NCI-H2196 treated with DMSO at 0.1 percent for 48 hours (cell line): ENCODE results near the gene PNLIPRP2.

Experiments
- DNase-seq: peaks from one replicate; lab custom pipeline; 2025; ENCODE audit not compliant: unreplicated experiment; lab: John Stamatoyannopoulos, UW

PNLIPRP2 gene

GRCh38 chr10:116654816-116655215, 34.1 kb downstream of the PNLIPRP2 start:
- no peak for DNase-seq

- DNase-seq: no peak
Observed at GRCh38 chr10:116655568-116655967, 34.8 kb downstream of the PNLIPRP2 start.

GRCh38 chr10:116656044-116656443, 35.3 kb downstream of the PNLIPRP2 start:
- no peak for DNase-seq

GRCh38 chr10:116657863-116658551, 37.3 kb downstream of the PNLIPRP2 start:
- no peak for DNase-seq

- no peak for DNase-seq
Observed at GRCh38 chr10:116659049-116659670, 38.4 kb downstream of the PNLIPRP2 start.

- no peak for DNase-seq
Observed at GRCh38 chr10:116660860-116661259, 40.1 kb downstream of the PNLIPRP2 start.

- no peak for DNase-seq
Observed at GRCh38 chr10:116663342-116663741, 42.6 kb downstream of the PNLIPRP2 start.

GRCh38 chr10:116664631-116665030, 43.9 kb downstream of the PNLIPRP2 start:
- DNase-seq: no peak

- DNase-seq: no peak
Observed at GRCh38 chr10:116665541-116666125, 44.9 kb downstream of the PNLIPRP2 start.

GRCh38 chr10:116667484-116667883, 46.7 kb downstream of the PNLIPRP2 start:
- no peak for DNase-seq

- no peak for DNase-seq
Observed at GRCh38 chr10:116668018-116668417, 47.3 kb downstream of the PNLIPRP2 start.

- no peak for DNase-seq
Observed at GRCh38 chr10:116668446-116668845, 47.7 kb downstream of the PNLIPRP2 start.

GRCh38 chr10:116669080-116669479, 48.3 kb downstream of the PNLIPRP2 start:
- DNase-seq: no peak

- DNase-seq: no peak
Observed at GRCh38 chr10:116669832-116670644, 49.3 kb downstream of the PNLIPRP2 start.

- no peak for DNase-seq
Observed at GRCh38 chr10:116670706-116671105, 50.0 kb downstream of the PNLIPRP2 start.

- no peak for DNase-seq
Observed at GRCh38 chr10:116671274-116671926, 50.6 kb downstream of the PNLIPRP2 start.

- no peak for DNase-seq
Observed at GRCh38 chr10:116672891-116673290, 52.1 kb downstream of the PNLIPRP2 start.

- DNase-seq: no peak
Observed at GRCh38 chr10:116673866-116674265, 53.1 kb downstream of the PNLIPRP2 start.

GRCh38 chr10:116674901-116675423, 54.2 kb downstream of the PNLIPRP2 start:
- no peak for DNase-seq

- DNase-seq: no peak
Observed at GRCh38 chr10:116676118-116676517, 55.4 kb downstream of the PNLIPRP2 start.

- DNase-seq: no peak
Observed at GRCh38 chr10:116676633-116677032, 55.9 kb downstream of the PNLIPRP2 start.
